Measurements from ENCODE around the gene VPS26B.

The VPS26B gene

GRCh38 chr11:134257101-134257500, 32.6 kb downstream of the VPS26B start:
- DNase-seq (ENCODE audit: low read depth in 1 of 2, low spot score in 1 of 2), result no peak

DNA sequence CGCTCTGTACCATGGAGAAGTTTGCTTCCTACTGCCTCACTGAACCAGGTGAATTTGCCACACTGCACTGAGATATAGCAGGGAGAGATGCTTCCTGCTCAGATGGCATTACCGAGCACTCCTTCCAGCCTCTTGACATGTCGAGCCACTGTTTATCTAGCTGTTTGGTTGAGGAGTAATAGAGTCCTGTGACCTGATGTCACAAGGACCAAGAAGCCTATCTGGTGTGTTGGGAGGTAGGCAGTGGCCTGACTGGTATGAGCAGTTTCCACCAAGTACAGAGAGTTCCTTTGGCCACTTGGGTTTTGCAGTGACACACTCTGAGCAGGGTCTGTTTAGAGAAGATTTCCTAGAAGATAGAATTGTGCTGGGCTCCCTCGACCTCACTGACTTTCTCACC, 34.1 kb downstream of the VPS26B start:
- DNase-seq (ENCODE audit: low read depth in 1 of 2, low spot score in 1 of 2), result no peak

- DNase-seq (ENCODE audit: low read depth in 1 of 2, low spot score in 1 of 2), result no peak
Measured at GRCh38 chr11:134260503-134260902, 36.0 kb downstream of the VPS26B start.

GRCh38 chr11:134260983-134261382, 36.5 kb downstream of the VPS26B start:
- DNase-seq (ENCODE audit: low read depth in 1 of 2, low spot score in 1 of 2), result no peak

DNA sequence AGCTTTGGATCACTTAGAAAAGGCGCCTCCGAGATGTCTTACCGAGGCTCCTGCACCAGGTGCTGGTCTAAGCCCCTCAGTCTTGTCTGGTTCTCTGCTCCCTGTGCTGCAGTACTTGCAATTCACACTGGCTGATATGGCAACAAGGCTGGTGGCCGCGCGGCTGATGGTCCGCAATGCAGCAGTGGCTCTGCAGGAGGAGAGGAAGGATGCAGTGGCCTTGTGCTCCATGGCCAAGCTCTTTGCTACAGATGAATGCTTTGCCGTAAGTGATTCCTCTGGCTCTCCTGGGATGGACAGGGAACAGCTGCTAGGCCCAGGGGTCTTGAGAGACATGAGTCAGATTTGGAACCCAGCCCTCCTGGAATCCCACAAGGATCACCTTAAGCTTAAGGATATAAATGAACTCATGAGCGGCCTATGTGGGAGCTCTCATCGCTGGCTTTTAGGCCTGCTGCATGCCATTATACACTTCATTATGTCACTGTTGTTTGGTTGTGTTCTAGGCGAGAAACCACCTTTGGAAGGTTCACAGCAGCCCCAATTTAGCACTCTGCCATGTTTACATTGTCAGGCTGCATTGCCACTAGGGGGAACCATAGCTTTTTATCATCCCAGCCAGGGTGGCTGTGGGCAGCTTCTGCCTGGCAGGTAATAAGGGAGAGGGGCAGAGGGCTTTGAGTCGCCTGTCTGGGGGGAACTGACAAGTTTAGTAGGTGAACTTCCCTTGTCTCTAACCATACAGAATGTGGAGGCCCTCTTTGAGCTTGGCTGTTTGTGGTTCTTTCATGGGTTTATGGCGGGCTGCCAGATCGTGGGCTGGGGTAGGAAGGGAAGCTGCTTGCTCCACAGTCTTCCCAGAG, 37.4 kb downstream of the VPS26B start:
- peak in 1 of 2 donors; percentile 17 for DNase-seq (ENCODE audit: low read depth in 1 of 2, low spot score in 1 of 2)

DNA sequence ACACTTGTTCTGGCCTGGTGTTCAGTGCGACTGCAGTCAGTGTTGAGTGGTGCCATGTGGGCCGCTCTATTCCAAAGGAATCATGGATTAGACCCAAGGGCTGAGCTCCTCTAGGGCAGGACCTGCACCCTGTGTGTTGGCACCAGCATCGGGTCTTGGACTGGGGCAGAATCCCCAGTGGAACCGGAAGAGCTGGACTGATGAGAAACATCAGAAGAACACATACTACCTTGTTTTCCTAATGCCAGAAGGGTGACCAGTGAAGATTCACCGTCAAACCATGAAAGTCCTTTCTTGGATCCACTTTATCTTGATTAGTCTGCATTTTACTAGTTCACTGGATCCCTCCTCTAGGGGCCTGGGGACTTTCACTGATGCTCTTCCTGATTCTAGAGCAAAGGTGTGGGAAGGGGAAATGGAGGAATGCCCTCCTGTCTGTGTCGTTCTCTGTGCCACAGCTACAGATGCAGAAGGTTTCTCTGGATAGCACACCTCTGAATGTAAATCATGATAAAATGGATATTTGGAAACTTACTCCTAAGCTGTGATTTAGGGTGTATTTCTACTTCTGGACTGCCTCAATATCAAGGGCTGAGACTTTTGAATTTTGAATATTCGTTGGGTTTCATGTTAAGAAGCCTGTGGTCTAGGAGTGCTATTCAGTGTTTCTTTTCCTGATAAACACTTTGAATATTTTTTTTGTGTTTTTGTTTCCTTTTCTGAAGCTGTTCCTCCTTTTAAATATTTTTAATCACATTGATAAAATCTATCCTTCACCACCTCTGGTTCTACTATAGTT, 40.7 kb downstream of the VPS26B start:
- DNase-seq (ENCODE audit: low read depth in 1 of 2, low spot score in 1 of 2), result no peak

- no peak for DNase-seq (ENCODE audit: low read depth in 1 of 2, low spot score in 1 of 2)
Measured at GRCh38 chr11:134266440-134266839, 42.0 kb downstream of the VPS26B start.

- no peak for DNase-seq (ENCODE audit: low read depth in 1 of 2, low spot score in 1 of 2)
Measured at GRCh38 chr11:134266841-134267251, 42.4 kb downstream of the VPS26B start.

DNA sequence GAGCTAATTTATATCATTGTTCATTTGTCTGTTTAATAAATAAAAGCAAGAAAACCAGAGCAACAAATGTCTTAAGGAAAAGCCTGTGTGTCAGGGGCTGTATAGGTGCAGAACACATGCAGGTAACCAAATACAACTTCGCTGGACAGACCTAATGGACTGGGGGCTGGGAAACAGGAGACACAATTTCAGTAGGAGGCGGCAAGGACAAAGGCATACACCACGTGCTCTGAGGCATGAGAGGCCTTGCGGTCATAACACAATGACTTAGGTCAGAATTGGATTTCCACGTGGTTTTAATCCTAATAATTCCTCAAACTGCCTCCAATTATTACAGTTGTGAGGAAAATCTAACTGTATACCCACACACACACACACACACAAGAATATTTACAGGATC, 43.0 kb downstream of the VPS26B start:
- DNase-seq (ENCODE audit: low read depth in 1 of 2, low spot score in 1 of 2), result no peak

GRCh38 chr11:134267966-134268365, 43.5 kb downstream of the VPS26B start:
- DNase-seq (ENCODE audit: low read depth in 1 of 2, low spot score in 1 of 2), result no peak

- DNase-seq (ENCODE audit: low read depth in 1 of 2, low spot score in 1 of 2), result no peak
Measured at GRCh38 chr11:134270250-134270714, 45.8 kb downstream of the VPS26B start.

- DNase-seq (ENCODE audit: low read depth in 1 of 2, low spot score in 1 of 2), result no peak
Measured at GRCh38 chr11:134271978-134272377, 47.5 kb downstream of the VPS26B start.

- no peak for DNase-seq (ENCODE audit: low read depth in 1 of 2, low spot score in 1 of 2)
Measured at GRCh38 chr11:134272381-134273316, 48.2 kb downstream of the VPS26B start.

DNA sequence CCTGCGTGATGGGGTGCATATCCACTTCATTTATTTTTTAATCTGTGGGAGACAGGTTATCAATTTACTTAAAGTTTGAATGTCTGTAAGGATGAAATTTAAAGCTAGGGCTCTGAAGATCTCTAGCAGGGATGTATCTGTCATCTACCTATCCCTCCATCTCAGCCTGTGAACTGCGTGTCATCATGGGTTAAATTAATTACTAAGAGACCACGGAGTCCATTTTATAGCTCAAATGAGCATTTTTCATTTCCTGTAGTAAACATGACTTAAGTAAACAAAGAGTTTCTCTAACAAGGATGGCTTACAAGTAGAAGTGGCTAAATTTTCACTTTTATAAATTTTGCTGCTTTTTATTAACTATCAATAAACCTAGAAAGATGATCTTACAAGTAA, 48.8 kb downstream of the VPS26B start:
- DNase-seq (ENCODE audit: low read depth in 1 of 2, low spot score in 1 of 2), result no peak

DNA sequence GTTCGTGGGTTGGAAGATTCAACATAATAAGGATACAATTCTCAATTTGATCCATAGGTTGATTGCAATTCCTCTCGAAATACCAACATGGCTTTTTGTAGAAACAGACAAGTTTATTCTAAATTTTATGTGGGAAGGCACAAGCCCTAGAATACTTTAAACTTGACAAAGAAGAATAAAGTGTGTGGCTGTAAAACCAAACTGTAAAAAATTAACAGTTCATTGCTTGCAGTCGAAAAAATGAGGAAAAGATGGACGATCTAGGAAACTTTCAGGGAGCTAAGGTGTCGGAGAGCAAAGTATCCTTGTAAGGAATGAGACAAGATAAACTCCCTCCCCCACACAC, 50.7 kb downstream of the VPS26B start:
- no peak for DNase-seq (ENCODE audit: low read depth in 1 of 2, low spot score in 1 of 2)

DNA sequence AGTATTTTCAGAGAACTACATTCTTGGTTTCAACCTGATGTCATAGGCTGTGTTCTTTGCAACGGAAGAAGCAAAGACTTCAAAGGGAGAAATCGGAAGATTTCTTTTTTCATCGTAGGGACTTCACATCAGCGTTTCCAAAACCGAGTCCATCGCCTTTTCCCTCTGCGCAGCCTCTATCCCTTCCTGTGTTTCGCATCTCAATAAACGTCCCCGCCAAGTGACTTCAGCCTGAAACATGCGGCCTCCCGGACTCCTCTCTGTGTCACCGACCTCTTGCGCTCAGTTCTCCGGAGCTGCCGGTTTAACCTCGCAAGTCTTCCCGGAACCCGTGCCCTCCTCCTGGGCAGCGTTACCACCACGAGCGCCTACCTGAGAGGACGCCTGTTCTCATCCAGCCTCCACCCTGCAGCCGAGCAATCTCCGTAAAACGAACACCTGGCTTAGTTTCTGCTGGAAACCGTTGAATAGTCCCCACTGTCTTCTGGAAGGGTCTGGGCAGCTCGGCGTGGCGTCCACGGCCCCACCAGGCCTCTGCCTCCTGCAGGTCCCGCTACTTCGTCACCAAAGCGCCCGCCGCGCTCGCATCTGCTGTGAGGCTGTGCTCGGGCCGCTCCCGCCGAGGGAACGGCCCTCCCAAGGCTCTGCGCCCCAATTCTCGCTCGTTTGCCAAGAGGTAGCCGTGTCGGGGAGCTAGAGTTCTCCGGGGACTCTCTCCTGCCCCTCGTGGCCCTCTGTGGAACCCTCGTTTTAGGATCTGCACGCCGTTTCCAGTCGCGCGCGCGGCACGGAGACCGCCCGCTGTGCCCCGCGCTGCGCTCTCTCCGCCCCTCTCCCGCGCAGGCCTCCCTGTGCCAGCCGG, 51.3 kb downstream of the VPS26B start, which contains the start of gene GLB1L3:
Gene GLB1L3 (plus strand): TSS at position 846 of the 862 bp plus-strand sequence. CDS start 362 bp downstream, outside the sequence.
- DNase-seq (ENCODE audit: low read depth in 1 of 2, low spot score in 1 of 2), result peak; percentile 58 to 71

DNA sequence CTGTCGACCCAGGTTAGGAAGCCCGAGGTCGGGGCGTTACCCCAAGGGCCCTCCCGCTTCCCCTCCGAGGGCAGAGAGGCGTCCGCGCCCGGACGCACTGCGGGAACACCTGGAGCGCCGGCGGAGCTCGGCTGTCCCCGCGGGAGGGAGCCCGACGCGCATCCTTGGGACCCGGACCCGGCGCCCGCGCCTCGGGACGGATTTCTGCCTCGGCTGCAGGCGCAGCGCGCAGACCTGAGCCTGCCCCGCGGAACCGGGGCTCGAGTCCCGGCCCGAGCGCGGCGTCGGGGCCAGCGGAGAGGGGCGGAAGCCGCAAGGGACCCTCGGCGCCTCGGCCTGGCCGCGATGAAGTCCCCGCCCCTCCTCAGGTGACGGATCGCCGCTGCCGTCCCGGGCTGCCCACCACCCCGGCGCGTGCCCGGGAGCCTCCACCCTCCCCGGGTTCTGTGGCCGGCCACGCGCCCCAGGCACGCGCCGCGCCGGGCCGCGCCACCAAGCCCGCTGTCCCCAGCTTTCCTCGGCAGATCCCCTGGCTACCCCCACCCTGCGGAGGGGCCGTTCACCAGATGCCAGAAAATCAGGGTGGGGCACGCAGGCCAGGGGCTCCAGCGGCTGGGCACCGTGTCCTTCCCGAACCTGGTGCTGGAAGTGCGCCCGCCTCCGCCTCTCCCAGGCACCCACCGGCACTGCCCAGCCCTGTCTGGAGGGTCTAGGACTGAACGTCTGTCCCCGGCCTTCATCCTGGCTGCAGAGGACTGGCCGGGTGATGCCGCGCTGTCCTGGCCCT, 52.1 kb downstream of the VPS26B start:
- DNase-seq (ENCODE audit: low read depth in 1 of 2, low spot score in 1 of 2), result no peak

DNA sequence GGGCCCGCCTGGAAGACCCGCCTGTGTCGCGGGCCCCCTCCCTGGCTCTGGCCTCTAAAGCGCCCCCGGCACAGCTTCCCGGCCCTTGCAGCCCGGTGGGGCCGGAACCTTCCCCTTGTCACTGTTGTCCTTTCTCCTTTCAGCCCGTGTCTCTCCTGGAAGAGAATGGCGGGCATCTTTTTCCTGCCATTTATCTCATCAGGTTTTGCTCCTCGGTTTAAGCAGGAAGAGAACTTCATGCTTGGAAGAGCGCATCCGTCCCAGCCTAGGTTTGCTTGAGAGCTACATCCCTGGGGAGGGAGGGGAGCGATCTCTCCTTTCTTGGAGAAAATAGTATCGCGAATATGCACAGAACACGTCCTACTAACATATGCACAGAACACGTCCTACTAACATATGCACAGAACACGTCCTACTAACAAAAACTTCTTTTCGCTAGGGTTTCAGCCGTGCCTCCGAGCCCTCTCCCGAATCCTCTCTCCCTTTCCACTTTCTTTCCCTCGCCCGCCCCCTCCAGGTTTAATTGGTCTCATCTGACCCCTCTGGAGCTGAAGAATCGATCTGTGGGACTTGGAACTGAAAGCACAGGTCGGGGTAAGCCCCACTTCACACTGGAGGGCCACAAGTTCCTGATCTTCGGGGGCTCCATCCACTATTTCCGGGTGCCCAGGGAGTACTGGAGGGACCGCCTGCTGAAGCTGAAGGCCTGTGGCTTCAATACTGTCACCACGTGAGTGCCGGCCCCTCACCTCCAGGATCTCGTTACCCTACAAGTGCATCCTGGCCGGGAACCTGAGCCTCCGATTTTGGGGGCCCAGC, 52.9 kb downstream of the VPS26B start:
- DNase-seq (ENCODE audit: low read depth in 1 of 2, low spot score in 1 of 2), result no peak
